SK-N-SH (cell line): Measurements from ENCODE around the gene ARHGAP31. TPM values are rescaled to one million over a fixed set of nuclear protein-coding genes. Genes with fewer than 3 reads are reported as not detected.

Experiments
- CTCF ChIA-PET: fragments of 300-600, 350-600 bp; formaldehyde crosslinking; extraction: SDS; loops from one replicate; lab custom pipeline; 2021; lab: Yijun Ruan, JAX
- POLR2A ChIA-PET: fragments of 350-600 bp; sonication (Branson Sonifier 250); formaldehyde crosslinking; extraction: SDS; loops from one replicate; lab custom pipeline; 2020; ENCODE audit warnings: antibody characterized with exemption, inconsistent platforms; lab: Yijun Ruan, JAX
- DNase-seq: peaks from one replicate; pipeline ENCODE4 v3.0.0; 2012
- H2AFZ ChIP-seq: fragments of 200-600 bp; sonication (generic); 2 replicates; pipeline ENCODE4 v1.8.1; 2016; ENCODE audit warnings: antibody characterized with exemption, mild to moderate bottlenecking, low read depth
- H3F3A ChIP-seq: fragments of 200-600 bp; sonication (generic); replicated peaks from 2 replicates; pipeline ENCODE3; 2016; ENCODE audit warnings: antibody characterized with exemption, mild to moderate bottlenecking; ENCODE audit not compliant: insufficient read depth
- H3K27ac ChIP-seq, 2 experiments: fragments of 200-500 bp in 1 of 2; fragments of 200-600 bp in 1 of 2; sonication (Bioruptor generic) in 1 of 2; sonication (generic), shearing (Covaris generic) in 1 of 2; 2 replicates each; pipeline versions ENCODE4 v1.5.1 to v1.6.1; 2014 to 2016; ENCODE audit warnings: low read depth in 2 of 2, inconsistent platforms in 1 of 2, low read length in 1 of 2, mild to moderate bottlenecking in 1 of 2, mixed read lengths in 1 of 2
- H3K27me3 ChIP-seq: fragments of 200-600 bp; sonication (generic), shearing (Covaris generic); 2 replicates; pipeline ENCODE4 v1.6.1; 2016; ENCODE audit warnings: mixed run types; ENCODE audit not compliant: insufficient read depth
- H3K36me3 ChIP-seq, 2 experiments: fragments of 200-500 bp in 1 of 2; fragments of 200-600 bp in 1 of 2; sonication (Bioruptor generic) in 1 of 2; sonication (generic) in 1 of 2; replicated peaks in 1 of 2; 2 replicates each; pipeline versions ENCODE3 to v1.5.1; 2014 to 2016; ENCODE audit warnings: low read length in 1 of 2, mild to moderate bottlenecking in 1 of 2; ENCODE audit not compliant: insufficient read depth in 2 of 2, control insufficient read depth in 1 of 2
- H3K4me1 ChIP-seq, 2 experiments: fragments of 200-500 bp in 1 of 2; fragments of 200-600 bp in 1 of 2; sonication (Bioruptor generic) in 1 of 2; sonication (generic), shearing (Covaris generic) in 1 of 2; 2 replicates each; pipeline versions ENCODE4 v1.5.1 to v1.6.1; 2014 to 2016; ENCODE audit warnings: low read depth in 1 of 2, low read length in 1 of 2, mixed run types in 1 of 2; ENCODE audit not compliant: insufficient read depth in 2 of 2, control insufficient read depth in 1 of 2
- H3K4me2 ChIP-seq: fragments of 200-600 bp; sonication (generic), shearing (Covaris generic); 2 replicates; pipeline ENCODE4 v1.6.1; 2017; ENCODE audit warnings: mixed run types
- H3K4me3 ChIP-seq, 2 experiments: fragments of 200-500 bp in 1 of 2; fragments of 200-600 bp in 1 of 2; sonication (Bioruptor generic) in 1 of 2; sonication (generic), shearing (Covaris generic) in 1 of 2; 2 replicates each; pipeline versions ENCODE4 v1.5.1 to v1.8.1; 2014 to 2016; ENCODE audit warnings: low read depth in 2 of 2, inconsistent platforms in 1 of 2, low read length in 1 of 2, mild to moderate bottlenecking in 1 of 2, mixed read lengths in 1 of 2, moderate library complexity in 1 of 2
- H3K79me2 ChIP-seq: fragments of 200-600 bp; sonication (generic); 2 replicates; pipeline ENCODE4 v1.8.1; 2017; ENCODE audit warnings: mild to moderate bottlenecking; ENCODE audit not compliant: insufficient read depth
- H3K9ac ChIP-seq: fragments of 200-600 bp; sonication (generic); 2 replicates; pipeline ENCODE4 v1.6.1; 2017; ENCODE audit warnings: mixed run types
- H3K9me2 ChIP-seq: fragments of 200-600 bp; sonication (generic); 2 replicates; pipeline ENCODE4 v1.6.1; 2017; ENCODE audit warnings: mixed run types
- H3K9me3 ChIP-seq: fragments of 200-600 bp; sonication (generic); 2 replicates; pipeline ENCODE4 v1.6.1; 2017; ENCODE audit warnings: mixed run types, mild to moderate bottlenecking, moderate library complexity
- H4K20me1 ChIP-seq: fragments of 200-600 bp; sonication (generic); 2 replicates; pipeline ENCODE4 v1.6.1; 2017; ENCODE audit warnings: mild to moderate bottlenecking, mixed run types; ENCODE audit not compliant: insufficient read depth
- CHD2 ChIP-seq: fragments of 150-350 bp; IDR thresholded peaks from 2 replicates; pipeline ENCODE4 v1.6.1; 2018; ENCODE audit warnings: low read length; ENCODE audit not compliant: partially characterized antibody
- ELF1 ChIP-seq: IDR thresholded peaks from 2 replicates; pipeline ENCODE4 v1.4.0; 2012
- FOSL2 ChIP-seq: IDR thresholded peaks from 2 replicates; pipeline ENCODE4 v1.4.0; 2012; ENCODE audit warnings: low read depth, mild to moderate bottlenecking, moderate library complexity, borderline replicate concordance
- FOXJ3 ChIP-seq: sonication (generic); formaldehyde crosslinking; IDR thresholded peaks from 2 replicates; pipeline ENCODE4 v1.5.1; 2020; ENCODE audit warnings: mild to moderate bottlenecking, missing genetic modification reagents
- FOXM1 ChIP-seq: IDR thresholded peaks from 2 replicates; pipeline ENCODE4 v1.4.0; 2012; ENCODE audit warnings: low read depth, mild to moderate bottlenecking
- GABPA ChIP-seq: IDR thresholded peaks from 2 replicates; pipeline ENCODE4 v1.4.0; 2012; ENCODE audit warnings: low read depth, mild to moderate bottlenecking
- JUND ChIP-seq: IDR thresholded peaks from 2 replicates; pipeline ENCODE4 v1.4.0; 2012
- MEF2A ChIP-seq: IDR thresholded peaks from 2 replicates; pipeline ENCODE4 v1.4.0; 2012; ENCODE audit warnings: low read depth, borderline replicate concordance
- MXI1 ChIP-seq: IDR thresholded peaks from 2 replicates; pipeline ENCODE4 v1.6.1; 2012; ENCODE audit warnings: mild to moderate bottlenecking, low read depth, low read length, improper control_type of control experiment
- REST ChIP-seq: IDR thresholded peaks from 2 replicates; pipeline ENCODE4 v1.6.1; 2012; ENCODE audit warnings: mild to moderate bottlenecking, low read depth, low read length, moderate library complexity
- SIN3A ChIP-seq: IDR thresholded peaks from 2 replicates; pipeline ENCODE4 v1.6.1; 2012; ENCODE audit warnings: low read depth, mild to moderate bottlenecking, low read length, moderate library complexity, borderline replicate concordance
- SMC3 ChIP-seq: IDR thresholded peaks from 2 replicates; pipeline ENCODE4 v1.6.1; 2012; ENCODE audit warnings: low read depth, low read length, improper control_type of control experiment
- USF1 ChIP-seq: IDR thresholded peaks from 2 replicates; pipeline ENCODE4 v1.4.0; 2012; ENCODE audit warnings: low read depth, borderline replicate concordance
- YY1 ChIP-seq: IDR thresholded peaks from 2 replicates; pipeline ENCODE4 v1.4.0; 2012; ENCODE audit warnings: low read depth, mild to moderate bottlenecking
- ZBTB33 ChIP-seq: IDR thresholded peaks from 2 replicates; pipeline ENCODE4 v1.4.0; 2012; ENCODE audit warnings: low read depth, borderline replicate concordance
- WGBS: methylation state at CpG from one replicate; pipeline ENCODE4 v1.1.6; 2017; ENCODE audit warnings: low lambda C conversion rate; 5-methylcytosine and 5-hydroxymethylcytosine counted together
- polyA plus RNA-seq, 3 experiments: library from polyadenylated mRNA; depleted of rRNA; stranded (reverse); fragments of >200 nt; gene quantifications; 2 replicates each; pipeline ENCODE4 v1.2.3, GENCODE V29; 2012
- TF ChIP-seq, protein P1 (sequence below): fragments of 150-350 bp; IDR thresholded peaks from 2 replicates; pipeline ENCODE4 v1.6.1; 2017; ENCODE audit warnings: antibody characterized with exemption, low read length, low read depth, borderline replicate concordance
- TF ChIP-seq, protein P2 (sequence below): IDR thresholded peaks from 2 replicates; pipeline ENCODE4 v1.4.0; 2012; ENCODE audit warnings: low read depth

Gene ARHGAP31
- polyA plus RNA-seq, 1 of the 3 experiments (the other 2 are of a cell fraction), result 4.4 TPM

GRCh38 chr3:119375106-119375505, 80.9 kb downstream of the ARHGAP31 start (continued):
- TF ChIP-seq GABPA (no peak), USF1 (no peak)

DNA sequence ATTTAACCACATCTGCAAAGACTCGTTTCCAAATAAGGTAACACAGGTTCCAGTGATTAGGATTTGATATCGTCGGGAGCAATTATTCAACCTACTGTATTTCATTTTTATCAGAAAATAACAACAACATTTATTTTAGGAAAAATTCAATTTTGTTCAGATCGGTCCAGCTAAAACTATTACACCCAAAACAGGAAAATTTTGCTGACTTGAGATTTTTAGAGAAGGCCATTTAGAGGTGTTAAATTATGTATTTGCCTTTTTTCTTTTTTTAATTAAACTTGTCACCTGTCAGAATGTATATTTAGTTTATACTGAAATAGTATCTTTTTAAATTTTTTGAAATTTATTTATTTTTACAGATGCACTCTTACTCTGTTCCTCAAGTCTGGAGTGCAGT, 81.3 kb downstream of the ARHGAP31 start:
- Histone ChIP-seq H3K27me3 (no peaks in the 10 kb centered on the region), H3K27ac (no peak overlapping the region), H2AFZ (no peak overlapping the region), H3K36me3 (peaks cover 12 to 31% of the 10 kb centered on the region in 2 experiments), H3K9ac (no peak overlapping the region), H3K4me2 (no peak overlapping the region), H3K9me3 (no peaks in the 10 kb centered on the region), H4K20me1 (no peaks in the 10 kb centered on the region), H3K79me2 (peaks cover 3% of the 10 kb centered on the region; the same call in 1 of the 2 replicates), H3K9me2 (no peaks in the 10 kb centered on the region), H3F3A (peaks cover 5% of the 10 kb centered on the region), H3K4me3 (no peak overlapping the region), H3K4me1 (peaks cover 0 to 4% of the 10 kb centered on the region in 2 experiments; a peak in 1 of 4 replicates)
- 96% methylated on average over 4 of the region's 4 CpGs for WGBS
- TF ChIP-seq FOXM1 (no peak), SMC3 (no peak), REST (no peak), YY1 (no peak), FOXJ3 (CRISPR knock-in tag) (no peak), FOSL2 (no peak), SIN3A (no peak), JUND (no peak), USF1 (no peak), ELF1 (no peak), ZBTB33 (no peak), CHD2 (no peak), MEF2A (no peak), MXI1 (no peak)
- TF ChIP-seq, protein P1, sequence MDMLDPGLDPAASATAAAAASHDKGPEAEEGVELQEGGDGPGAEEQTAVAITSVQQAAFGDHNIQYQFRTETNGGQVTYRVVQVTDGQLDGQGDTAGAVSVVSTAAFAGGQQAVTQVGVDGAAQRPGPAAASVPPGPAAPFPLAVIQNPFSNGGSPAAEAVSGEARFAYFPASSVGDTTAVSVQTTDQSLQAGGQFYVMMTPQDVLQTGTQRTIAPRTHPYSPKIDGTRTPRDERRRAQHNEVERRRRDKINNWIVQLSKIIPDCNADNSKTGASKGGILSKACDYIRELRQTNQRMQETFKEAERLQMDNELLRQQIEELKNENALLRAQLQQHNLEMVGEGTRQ, result no peak
- TF ChIP-seq, protein P2, sequence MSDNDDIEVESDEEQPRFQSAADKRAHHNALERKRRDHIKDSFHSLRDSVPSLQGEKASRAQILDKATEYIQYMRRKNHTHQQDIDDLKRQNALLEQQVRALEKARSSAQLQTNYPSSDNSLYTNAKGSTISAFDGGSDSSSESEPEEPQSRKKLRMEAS, result no peak
- DNase-seq, result no peak
- CTCF ChIA-PET, result interaction anchor here (0.9 to 3.3 kb wide), 2 partner anchors 13 to 44 kb away, joined by 3 to 10 read pairs; no protein-coding TSS in a partner anchor
- POLR2A ChIA-PET, result no interaction called here
